PFSK-1 (cell line): ENCODE data around the gene TMED8.

Source experiments
- FOXP2 ChIP-seq: optimal IDR thresholded peaks from 2 replicates; pipeline ENCODE3; 2011; ENCODE audit warnings: borderline replicate concordance, control low read depth, inconsistent platforms; ENCODE audit not compliant: insufficient read depth; ENCODE audit errors: extremely low read length, extremely low read depth
- POLR2AphosphoS5 ChIP-seq: IDR thresholded peaks from 2 replicates; pipeline ENCODE4 v1.6.1; 2012; ENCODE audit warnings: low read depth, mild to moderate bottlenecking, control low read depth, low read length, moderate library complexity
- REST ChIP-seq, 2 experiments: IDR thresholded peaks; 2 replicates each; pipeline versions ENCODE4 v1.6.1 to v1.8.0; 2011 to 2012; ENCODE audit warnings: low read depth in 2 of 2, low read length in 2 of 2, control low read depth in 1 of 2, inconsistent platforms in 1 of 2, mild to moderate bottlenecking in 1 of 2, moderate library complexity in 1 of 2; ENCODE audit not compliant: insufficient read depth in 1 of 2
- SIN3A ChIP-seq: IDR thresholded peaks from 2 replicates; pipeline ENCODE4 v1.6.1; 2012; ENCODE audit warnings: mild to moderate bottlenecking, low read length, moderate library complexity, borderline replicate concordance; ENCODE audit not compliant: insufficient read depth
- TAF1 ChIP-seq: IDR thresholded peaks from 2 replicates; pipeline ENCODE4 v1.6.1; 2012; ENCODE audit warnings: low read length, control low read depth, borderline replicate concordance; ENCODE audit not compliant: insufficient read depth

Gene TMED8

DNA sequence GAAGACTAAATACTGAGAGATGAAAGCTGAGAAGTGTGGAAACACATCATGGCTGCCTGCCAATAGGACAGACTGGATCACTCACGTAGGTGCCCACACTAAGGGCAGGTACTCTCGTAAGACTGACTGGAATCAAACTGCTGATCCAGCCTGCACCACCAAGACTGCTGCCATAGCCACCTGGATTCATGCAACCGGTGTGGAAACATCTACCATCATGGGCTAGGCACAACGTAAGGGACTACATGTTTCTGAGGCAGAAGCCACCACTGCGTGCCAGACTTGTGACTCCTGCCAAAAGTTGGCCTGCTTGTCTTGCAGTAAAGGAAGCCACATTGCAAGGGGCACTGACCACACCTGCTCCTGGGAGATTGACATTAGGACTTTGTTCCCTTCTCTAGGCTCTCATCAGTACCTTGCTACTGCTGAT lies 60.0 kb downstream of the TMED8 start:
- TF ChIP-seq FOXP2 (no peak), REST (IDR thresholded peaks at IDR 0.05; ENCODE audit: insufficient read depth in 1 of 2, low read depth in 2 of 2, low read length in 2 of 2) (no peak), POLR2AphosphoS5 (no peak), SIN3A (no peak), TAF1 (no peak)

DNA sequence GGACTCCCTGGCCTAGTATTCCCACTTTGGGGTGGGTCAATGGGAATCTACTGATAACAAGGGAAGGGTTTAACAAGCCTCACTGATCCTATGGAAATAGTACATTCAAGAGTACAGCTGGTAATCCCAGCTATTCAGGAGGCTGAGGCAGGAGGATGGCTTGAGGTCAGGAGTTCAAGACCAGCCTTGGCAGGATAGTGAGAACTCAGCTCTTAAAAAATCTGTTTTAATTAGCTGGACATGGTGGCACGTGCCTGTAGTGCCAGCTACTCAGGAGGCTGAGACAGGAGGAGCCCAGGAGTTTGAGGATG lies 60.7 kb downstream of the TMED8 start:
- no peak for TF ChIP-seq REST (IDR thresholded peaks at IDR 0.05; ENCODE audit: insufficient read depth in 1 of 2, low read depth in 2 of 2, low read length in 2 of 2)
- no peak for TF ChIP-seq TAF1
- no peak for TF ChIP-seq SIN3A

GRCh38 chr14:77314539-77315457 lies 62.1 kb downstream of the TMED8 start:
- TF ChIP-seq REST (IDR thresholded peaks at IDR 0.05; ENCODE audit: insufficient read depth in 1 of 2, low read depth in 2 of 2, low read length in 2 of 2) = no peak
- no peak for TF ChIP-seq FOXP2
- no peak for TF ChIP-seq SIN3A
- TF ChIP-seq TAF1 = no peak
- no peak for TF ChIP-seq POLR2AphosphoS5

GRCh38 chr14:77314043-77314442 lies 62.9 kb downstream of the TMED8 start:
- no peak for TF ChIP-seq SIN3A
- no peak for TF ChIP-seq TAF1
- no peak for TF ChIP-seq POLR2AphosphoS5
- TF ChIP-seq FOXP2 = no peak
- TF ChIP-seq REST (IDR thresholded peaks at IDR 0.05; ENCODE audit: insufficient read depth in 1 of 2, low read depth in 2 of 2, low read length in 2 of 2) = no peak

- no peak for TF ChIP-seq REST (IDR thresholded peaks at IDR 0.05; ENCODE audit: insufficient read depth in 1 of 2, low read depth in 2 of 2, low read length in 2 of 2)
- no peak for TF ChIP-seq SIN3A
- TF ChIP-seq POLR2AphosphoS5 = no peak
- TF ChIP-seq TAF1 = no peak
- no peak for TF ChIP-seq FOXP2
These were observed 63.5 kb downstream of the TMED8 start for GRCh38 chr14:77313371-77313770.
